A673 (cell line): ENCODE results near the gene PNPLA6. TPM values are rescaled to one million over a fixed set of nuclear protein-coding genes. Genes with fewer than 3 reads are reported as not detected.

Source experiments
- BruUV-seq: library from RNA; stranded (reverse); fragments of 400-500 nt; replicated peaks from 2 replicates; lab custom pipeline; 2021; lab: Mats Ljungman, UMichigan
- CTCF ChIA-PET: fragments of 300-600 bp; sonication (Branson Sonifier 250); formaldehyde crosslinking; loops from one replicate; lab custom pipeline; 2022; ENCODE audit warnings: antibody characterized with exemption; lab: Charles Lee
- POLR2A ChIA-PET: fragments of 300-600 bp; sonication (Branson Sonifier 250); formaldehyde crosslinking; loops from one replicate; lab custom pipeline; 2022; ENCODE audit warnings: antibody characterized with exemption; ENCODE audit not compliant: low non-redundant PET; lab: Charles Lee
- DNase-seq: peaks from one replicate; pipeline ENCODE4 v3.0.0-alpha.2; 2015; ENCODE audit warnings: low spot score
- H3K27ac ChIP-seq: fragments of 200-600 bp; sonication (generic); 2 replicates; pipeline ENCODE4 v1.5.1; 2016; ENCODE audit warnings: mixed run types, low read depth, mild to moderate bottlenecking, mixed read lengths, antibody characterized with exemption, low read length; ENCODE audit not compliant: poor library complexity, severe bottlenecking
- H3K27me3 ChIP-seq: fragments of 200-600 bp; sonication (generic); replicated peaks from 2 replicates; pipeline ENCODE4 v1.6.1; 2017; ENCODE audit warnings: mixed run types, low read depth, mild to moderate bottlenecking, mixed read lengths, antibody characterized with exemption, low read length; ENCODE audit not compliant: insufficient read depth, poor library complexity
- H3K36me3 ChIP-seq: fragments of 200-600 bp; sonication (generic); 2 replicates; pipeline ENCODE4 v1.6.1; 2016; ENCODE audit warnings: mixed run types, mild to moderate bottlenecking, mixed read lengths, antibody characterized with exemption, low read length; ENCODE audit not compliant: insufficient read depth, poor library complexity, severe bottlenecking
- H3K4me1 ChIP-seq: fragments of 200-600 bp; sonication (generic); 2 replicates; pipeline ENCODE4 v1.6.1; 2017; ENCODE audit warnings: mixed run types, mild to moderate bottlenecking, mixed read lengths, antibody characterized with exemption, low read length; ENCODE audit not compliant: insufficient read depth, poor library complexity, severe bottlenecking
- H3K4me3 ChIP-seq: fragments of 200-600 bp; sonication (generic); 2 replicates; pipeline ENCODE4 v1.5.1; 2016; ENCODE audit warnings: low read depth, mixed run types, mild to moderate bottlenecking, mixed read lengths, low read length; ENCODE audit not compliant: poor library complexity, severe bottlenecking
- H3K9me3 ChIP-seq: fragments of 200-600 bp; sonication (generic); 2 replicates; pipeline ENCODE4 v1.6.1; 2016; ENCODE audit warnings: mixed run types, low read depth, mild to moderate bottlenecking, mixed read lengths, antibody characterized with exemption, low read length; ENCODE audit not compliant: poor library complexity, severe bottlenecking
- EZH2 ChIP-seq: fragments of 200-600 bp; sonication (generic); IDR thresholded peaks from 2 replicates; pipeline ENCODE4 v1.6.1; 2017; ENCODE audit warnings: borderline replicate concordance, low read depth, mild to moderate bottlenecking, mixed read lengths, antibody characterized with exemption, low read length; ENCODE audit not compliant: poor library complexity, severe bottlenecking
- intact Hi-C: fragments of 100-400 bp; cut with micrococcal nuclease; formaldehyde crosslinking; loops from one replicate; pipeline ENCODE4 v1.10.0; 2022; ENCODE audit not compliant: unreplicated experiment
- total RNA-seq: library from RNA; stranded (reverse); gene quantifications from 2 replicates; pipeline ENCODE4 v1.2.3, GENCODE V29; 2021
- TF ChIP-seq, protein P1 (sequence below): fragments of 300-800, 200-600 bp; sonication (generic); conservative IDR thresholded peaks from 2 replicates; pipeline ENCODE4 v1.5.1; 2017; ENCODE audit warnings: low read depth, mild to moderate bottlenecking, antibody characterized with exemption, low read length, moderate library complexity, mixed read lengths

PNPLA6 gene
- total RNA-seq, 1 experiment from 2014 or later: 70.4 TPM

DNA sequence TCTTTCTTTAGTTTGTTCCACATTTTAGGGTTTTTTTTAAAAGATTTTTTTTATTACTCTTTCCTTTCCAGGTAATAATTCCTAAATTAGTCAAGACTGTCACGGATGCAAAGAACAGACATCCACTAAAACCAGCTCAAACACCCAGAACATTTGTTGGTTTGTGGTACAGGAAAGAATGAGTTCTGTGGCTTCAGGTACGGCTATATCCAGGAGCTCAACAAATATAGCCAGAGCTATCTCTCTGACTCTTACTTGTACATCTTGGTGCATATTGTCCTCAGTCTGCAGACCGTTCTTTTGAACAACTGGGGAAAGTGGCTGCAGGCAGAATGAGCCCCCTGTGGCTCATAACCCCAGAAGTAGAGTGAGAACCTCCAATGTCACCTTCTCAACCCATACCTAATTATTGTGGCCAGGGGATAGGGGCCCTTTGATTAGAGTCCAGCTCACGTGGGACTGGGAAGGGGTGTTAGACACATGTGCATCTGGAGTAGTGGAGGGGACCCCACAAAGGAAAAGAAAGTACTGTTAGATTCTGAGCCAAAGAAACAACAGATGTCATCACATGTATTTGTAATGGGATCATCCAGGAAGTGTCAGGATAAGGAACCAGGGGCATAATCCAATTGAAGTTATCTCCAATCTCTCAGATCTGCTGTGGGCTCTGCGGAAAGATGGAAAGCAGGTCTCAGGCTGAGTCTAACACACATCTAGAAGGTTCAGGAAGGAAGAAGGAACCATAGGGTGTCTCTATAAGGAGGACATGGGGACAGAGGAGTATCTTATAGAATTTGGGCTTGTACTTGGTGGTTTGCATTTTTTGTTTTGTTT, 21.5 kb upstream of the PNPLA6 start:
- DNase-seq: no peak
- intact Hi-C loops: no loop called here
- Histone ChIP-seq H3K4me1 (no peaks in the 10 kb centered on the region), H3K36me3 (no peaks in the 10 kb centered on the region), H3K4me3 (no peak overlapping the region), H3K27me3 (no peaks in the 10 kb centered on the region), H3K9me3 (no peaks in the 10 kb centered on the region), H3K27ac (no peak overlapping the region)
- ChIA-PET POLR2A (no interaction called here), CTCF (no interaction called here)
- BruUV-seq: no TSS peak
- TF ChIP-seq, protein P1, sequence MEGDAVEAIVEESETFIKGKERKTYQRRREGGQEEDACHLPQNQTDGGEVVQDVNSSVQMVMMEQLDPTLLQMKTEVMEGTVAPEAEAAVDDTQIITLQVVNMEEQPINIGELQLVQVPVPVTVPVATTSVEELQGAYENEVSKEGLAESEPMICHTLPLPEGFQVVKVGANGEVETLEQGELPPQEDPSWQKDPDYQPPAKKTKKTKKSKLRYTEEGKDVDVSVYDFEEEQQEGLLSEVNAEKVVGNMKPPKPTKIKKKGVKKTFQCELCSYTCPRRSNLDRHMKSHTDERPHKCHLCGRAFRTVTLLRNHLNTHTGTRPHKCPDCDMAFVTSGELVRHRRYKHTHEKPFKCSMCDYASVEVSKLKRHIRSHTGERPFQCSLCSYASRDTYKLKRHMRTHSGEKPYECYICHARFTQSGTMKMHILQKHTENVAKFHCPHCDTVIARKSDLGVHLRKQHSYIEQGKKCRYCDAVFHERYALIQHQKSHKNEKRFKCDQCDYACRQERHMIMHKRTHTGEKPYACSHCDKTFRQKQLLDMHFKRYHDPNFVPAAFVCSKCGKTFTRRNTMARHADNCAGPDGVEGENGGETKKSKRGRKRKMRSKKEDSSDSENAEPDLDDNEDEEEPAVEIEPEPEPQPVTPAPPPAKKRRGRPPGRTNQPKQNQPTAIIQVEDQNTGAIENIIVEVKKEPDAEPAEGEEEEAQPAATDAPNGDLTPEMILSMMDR: no peak
- TF ChIP-seq EZH2: no peak

DNA sequence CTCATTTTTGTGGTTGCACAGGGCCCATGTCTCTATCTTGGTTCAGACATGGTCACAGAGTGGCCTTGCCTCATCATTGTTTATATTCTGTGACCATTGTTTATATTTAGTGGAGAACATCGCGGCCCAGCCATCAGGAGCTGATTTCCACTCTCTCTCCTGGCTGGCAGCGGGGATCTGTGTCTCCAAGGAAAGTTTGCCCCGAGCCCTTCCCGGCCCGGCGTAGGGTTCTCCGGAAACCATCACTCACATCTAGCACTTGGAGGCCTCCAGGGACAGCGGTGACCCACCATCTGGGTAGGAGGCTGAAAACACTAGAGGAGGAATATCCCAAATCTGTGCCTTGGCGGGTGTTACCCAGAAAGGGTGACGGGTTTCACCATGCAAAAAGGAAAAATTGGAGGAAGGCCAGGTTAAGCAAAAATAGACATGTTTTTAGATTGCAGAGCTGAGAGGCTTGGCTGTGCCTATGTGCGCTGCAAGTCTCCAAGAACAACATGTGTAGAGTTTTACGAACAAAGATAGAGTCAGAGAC, 20.3 kb upstream of the PNPLA6 start:
- H3K27ac ChIP-seq: peak overlapping the region; percentile 79
- ChIA-PET CTCF (interaction anchor here (0.6 kb wide), 1 partner anchor 21 kb away, joined by 4 read pairs; no protein-coding TSS in a partner anchor), POLR2A (no interaction called here)
- no peak for TF ChIP-seq EZH2
- TF ChIP-seq, protein P1: no peak
- intact Hi-C loops: no loop called here
- H3K36me3 ChIP-seq: no peaks in the 10 kb centered on the region
- BruUV-seq: TSS peak; percentile 97
- peak overlapping the region; percentile 48 for H3K4me3 ChIP-seq
- no peaks in the 10 kb centered on the region for H3K27me3 ChIP-seq
- H3K9me3 ChIP-seq: no peaks in the 10 kb centered on the region
- DNase-seq: no peak
- no peaks in the 10 kb centered on the region for H3K4me1 ChIP-seq

DNA sequence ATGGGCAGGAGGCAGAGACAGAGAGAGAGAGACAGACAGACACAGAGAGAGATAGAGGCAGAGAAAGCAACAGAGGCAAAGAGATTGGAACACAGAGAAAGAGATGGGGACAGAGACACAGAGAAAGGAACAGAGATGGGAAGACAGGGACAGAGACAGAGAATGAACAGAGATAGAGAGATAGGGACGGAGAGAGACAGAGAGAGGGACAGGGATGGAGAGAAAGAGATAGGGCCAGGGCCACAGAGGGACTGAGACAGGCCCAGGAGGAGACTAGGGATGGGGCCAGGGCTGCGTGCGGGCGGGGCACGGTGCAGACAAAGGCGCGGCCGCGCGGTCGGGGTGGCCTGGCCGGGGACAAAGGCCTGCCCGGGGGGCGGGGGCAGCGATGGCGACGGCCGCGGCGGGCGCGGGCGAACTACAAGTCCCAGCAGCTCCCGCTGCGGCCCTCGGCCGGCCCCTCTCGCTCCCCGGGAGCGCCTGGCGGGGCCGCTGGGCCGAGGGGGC, 19.8 kb upstream of the PNPLA6 start, which contains the start of gene ZNF358:
TSS of gene ZNF358 (plus strand) at position 459 of the 507 bp plus-strand sequence. CDS start 3,140 bp downstream, outside the sequence.
- Histone ChIP-seq H3K27ac (peak within 1 kb of the TSS; percentile 86), H3K9me3 (no peaks in the 10 kb centered on the region), H3K36me3 (no peaks in the 10 kb centered on the region), H3K4me3 (peak within 1 kb of the TSS; percentile 79), H3K4me1 (no peaks in the 10 kb centered on the region), H3K27me3 (no peaks in the 10 kb centered on the region)
- peak; percentile 71 for DNase-seq
- BruUV-seq: no TSS peak
- TF ChIP-seq, protein P1: no peak
- no peak for TF ChIP-seq EZH2
- POLR2A ChIA-PET: interaction anchor here (0.5 kb wide), 1 partner anchor 259 kb away, joined by 3 read pairs; no protein-coding TSS in a partner anchor
- CTCF ChIA-PET: interaction anchor here (0.6 kb wide), 1 partner anchor 22 kb away, joined by 4 read pairs; no protein-coding TSS in a partner anchor
- intact Hi-C loops: no loop called here
